ENCODE results near the gene TGDS.
"Not testable (repeated sequence)": the region's sequence is repeated elsewhere in the genome, so short reads cannot be mapped to it uniquely, and the experiment has no call there.

- TF ChIP-seq, protein P1, sequence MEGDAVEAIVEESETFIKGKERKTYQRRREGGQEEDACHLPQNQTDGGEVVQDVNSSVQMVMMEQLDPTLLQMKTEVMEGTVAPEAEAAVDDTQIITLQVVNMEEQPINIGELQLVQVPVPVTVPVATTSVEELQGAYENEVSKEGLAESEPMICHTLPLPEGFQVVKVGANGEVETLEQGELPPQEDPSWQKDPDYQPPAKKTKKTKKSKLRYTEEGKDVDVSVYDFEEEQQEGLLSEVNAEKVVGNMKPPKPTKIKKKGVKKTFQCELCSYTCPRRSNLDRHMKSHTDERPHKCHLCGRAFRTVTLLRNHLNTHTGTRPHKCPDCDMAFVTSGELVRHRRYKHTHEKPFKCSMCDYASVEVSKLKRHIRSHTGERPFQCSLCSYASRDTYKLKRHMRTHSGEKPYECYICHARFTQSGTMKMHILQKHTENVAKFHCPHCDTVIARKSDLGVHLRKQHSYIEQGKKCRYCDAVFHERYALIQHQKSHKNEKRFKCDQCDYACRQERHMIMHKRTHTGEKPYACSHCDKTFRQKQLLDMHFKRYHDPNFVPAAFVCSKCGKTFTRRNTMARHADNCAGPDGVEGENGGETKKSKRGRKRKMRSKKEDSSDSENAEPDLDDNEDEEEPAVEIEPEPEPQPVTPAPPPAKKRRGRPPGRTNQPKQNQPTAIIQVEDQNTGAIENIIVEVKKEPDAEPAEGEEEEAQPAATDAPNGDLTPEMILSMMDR (IDR thresholded peaks at IDR 0.05): not testable (repeated sequence)
- TF ChIP-seq POLR2AphosphoS5, POLR2A (IDR thresholded peaks at IDR 0.05): not testable (repeated sequence)
These were observed 41.7 kb upstream of the TGDS start for GRCh38 chr13:94637677-94638076.
